ENCODE data around the gene MAP2. TPM values are rescaled to one million over a fixed set of nuclear protein-coding genes. Genes with fewer than 3 reads are reported as not detected.
A peak's percentile ranks its signal among the peaks of the same experiment; 100 is the strongest.

The MAP2 gene
- total and polyA plus RNA-seq, 2 of the 8 experiments (the other 6 are each of a cell fraction or from before 2014, with no cell fraction given) = 5.9 to 9.4 TPM

DNA sequence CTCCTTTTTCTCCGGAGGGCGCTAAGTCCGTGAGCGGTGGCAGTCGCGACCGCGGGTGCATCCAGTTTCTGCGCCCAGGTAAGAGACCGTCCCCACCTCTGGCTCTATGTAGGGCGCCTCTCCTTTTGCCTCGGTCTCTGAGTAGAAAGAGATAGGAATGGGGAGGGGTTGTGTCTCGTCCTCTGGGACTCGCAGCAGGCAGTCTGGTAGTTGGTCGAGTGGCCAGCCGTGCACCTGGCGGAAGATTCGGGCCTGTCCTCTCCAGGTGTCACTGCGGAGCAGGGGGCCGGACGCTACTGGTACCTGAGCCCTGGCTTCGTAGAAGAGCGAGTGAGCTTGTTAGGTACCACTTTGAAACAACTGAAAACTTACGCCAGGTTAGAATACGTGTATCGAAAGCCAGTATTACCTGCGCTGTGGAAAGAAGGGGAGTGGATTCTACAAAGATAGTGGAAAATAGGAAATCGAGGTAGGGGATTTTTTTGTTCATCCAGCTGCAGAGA lies 403 bp downstream of the MAP2 start:
- H3K79me2 ChIP-seq (ENCODE audit: control insufficient read depth in 1 of 2, insufficient read depth in 2 of 2, low read length in 2 of 2) = 0 out of 4 replicates have a peak, but pooled peaks cover 0 to under 1% of the 10 kb centered on the region in 2 experiments
- POLR2A ChIA-PET (ENCODE audit: partially characterized antibody) = no interaction called here
- TF ChIP-seq, protein P1, sequence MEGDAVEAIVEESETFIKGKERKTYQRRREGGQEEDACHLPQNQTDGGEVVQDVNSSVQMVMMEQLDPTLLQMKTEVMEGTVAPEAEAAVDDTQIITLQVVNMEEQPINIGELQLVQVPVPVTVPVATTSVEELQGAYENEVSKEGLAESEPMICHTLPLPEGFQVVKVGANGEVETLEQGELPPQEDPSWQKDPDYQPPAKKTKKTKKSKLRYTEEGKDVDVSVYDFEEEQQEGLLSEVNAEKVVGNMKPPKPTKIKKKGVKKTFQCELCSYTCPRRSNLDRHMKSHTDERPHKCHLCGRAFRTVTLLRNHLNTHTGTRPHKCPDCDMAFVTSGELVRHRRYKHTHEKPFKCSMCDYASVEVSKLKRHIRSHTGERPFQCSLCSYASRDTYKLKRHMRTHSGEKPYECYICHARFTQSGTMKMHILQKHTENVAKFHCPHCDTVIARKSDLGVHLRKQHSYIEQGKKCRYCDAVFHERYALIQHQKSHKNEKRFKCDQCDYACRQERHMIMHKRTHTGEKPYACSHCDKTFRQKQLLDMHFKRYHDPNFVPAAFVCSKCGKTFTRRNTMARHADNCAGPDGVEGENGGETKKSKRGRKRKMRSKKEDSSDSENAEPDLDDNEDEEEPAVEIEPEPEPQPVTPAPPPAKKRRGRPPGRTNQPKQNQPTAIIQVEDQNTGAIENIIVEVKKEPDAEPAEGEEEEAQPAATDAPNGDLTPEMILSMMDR (IDR thresholded peaks at IDR 0.05; ENCODE audit: control extremely low read depth in 1 of 3, insufficient read depth in 1 of 3, low read depth in 1 of 3, low read length in 3 of 3) = peak in 1 of 3 experiments; percentile 2; a peak in 1 of 4 replicates
- TF ChIP-seq HDAC2 (IDR thresholded peaks at IDR 0.05; ENCODE audit: borderline replicate concordance in 1 of 2, low read depth in 2 of 2, low read length in 2 of 2) (0 out of 4 replicates have a peak, but pooled peaks of 1 of the 2 experiments have one; percentile 22), TAF1 (IDR thresholded peaks at IDR 0.05; ENCODE audit: low read depth, low read length) (0 out of 2 replicates have a peak, but pooled peaks have one; percentile 5), KDM4A (IDR thresholded peaks at IDR 0.05; ENCODE audit: low read depth, low read length, severe bottlenecking) (peak; percentile 9), TCF12 (IDR thresholded peaks at IDR 0.05; ENCODE audit: low read depth, low read length) (0 out of 2 replicates have a peak, but pooled peaks have one; percentile 51), RAD21 (IDR thresholded peaks at IDR 0.05 in 1 of 2, conservative IDR thresholded peaks at IDR 0.05 in 1 of 2; ENCODE audit: low read depth in 2 of 2, low read length in 2 of 2) (peak in 1 of 2 experiments; percentile 4; a peak in 1 of 4 replicates), EZH2 (IDR thresholded peaks at IDR 0.05; ENCODE audit: low read depth, low read length, severe bottlenecking) (peak; percentile 30), NRF1 (IDR thresholded peaks at IDR 0.05; ENCODE audit: low read depth, low read length) (no peak)

More for the DNA sequence above, 403 bp downstream of the MAP2 start:
- Histone ChIP-seq H3K79me1 (ENCODE audit: low read depth, low read length) (no peaks in the 10 kb centered on the region), H3K36me3 (ENCODE audit: control insufficient read depth in 2 of 4, insufficient read depth in 4 of 4, low read length in 3 of 4) (no peaks in the 10 kb centered on the region; a peak in 1 of 8 replicates), H2AFZ (ENCODE audit: low read length) (peak overlapping the region; percentile 36; the same call in 1 of the 2 replicates), H3K18ac (ENCODE audit: extremely low read depth, low read length) (no peak overlapping the region; the same call in 1 of the 2 replicates), H3K9ac (replicated peaks in 1 of 4; ENCODE audit: extremely low read depth in 1 of 4, low read depth in 3 of 4, low read length in 3 of 4) (peak overlapping the region in 1 of 4 experiments; percentile 43; a peak in 1 of 7 replicates), H2AK5ac (ENCODE audit: low read depth, low read length) (no peak overlapping the region), H3K27ac (ENCODE audit: low read depth, low read length) (no peak overlapping the region), H3K23me2 (ENCODE audit: low read depth, low read length) (peaks cover 5% of the 10 kb centered on the region; the same call in 1 of the 2 replicates), H3K23ac (ENCODE audit: insufficient read length) (no peak overlapping the region), H2BK120ac (replicated peaks; ENCODE audit: low read depth, low read length) (no peak overlapping the region), H3K56ac (replicated peaks; ENCODE audit: insufficient read length, low read depth, low read length) (no peak overlapping the region), H4K91ac (replicated peaks; ENCODE audit: insufficient read length, low read length) (no peak overlapping the region), H3K4me2 (ENCODE audit: insufficient read depth in 1 of 2, low read depth in 2 of 2, low read length in 2 of 2) (peak overlapping the region; percentile 90 to 96), H3K4me3 (ENCODE audit: extremely low read depth in 1 of 4, insufficient read depth in 2 of 4, low read depth in 3 of 4, low read length in 4 of 4) (peak overlapping the region; percentile 50 to 91 (median 67)), H2BK15ac (ENCODE audit: low read length) (no peak overlapping the region), H2BK5ac (ENCODE audit: low read depth, low read length) (no peak overlapping the region), H2BK12ac (ENCODE audit: low read depth, low read length) (0 out of 2 replicates have a peak overlapping the region, but pooled peaks have one; percentile 35), H3K14ac (ENCODE audit: insufficient read length) (no peak overlapping the region), H2BK20ac (ENCODE audit: low read length) (no peak overlapping the region), H4K20me1 (replicated peaks in 1 of 2; ENCODE audit: control insufficient read depth in 1 of 2, insufficient read depth in 2 of 2, low read length in 2 of 2) (no peaks in the 10 kb centered on the region), H3K4ac (replicated peaks; ENCODE audit: insufficient read length, low read depth, low read length) (peak overlapping the region; percentile 16), H4K5ac (ENCODE audit: insufficient read length, low read depth, low read length) (no peak overlapping the region), H3K27me3 (replicated peaks in 1 of 4; ENCODE audit: control insufficient read depth in 3 of 4, extremely low read depth in 1 of 4, insufficient read depth in 3 of 4, low read length in 3 of 4) (no peaks in the 10 kb centered on the region; a peak in 2 of 7 replicates), H3K4me1 (replicated peaks in 1 of 4; ENCODE audit: control insufficient read depth in 3 of 4, insufficient read depth in 4 of 4, low read length in 3 of 4) (peaks cover 0 to 6% (median 1%) of the 10 kb centered on the region in 4 experiments; a peak in 4 of 7 replicates), H3K9me3 (ENCODE audit: insufficient read depth in 2 of 2, low read depth in 1 of 2, low read length in 1 of 2) (no peaks in the 10 kb centered on the region), H4K8ac (ENCODE audit: extremely low read depth, insufficient read depth, low read length) (peak overlapping the region; percentile 65; the same call in 1 of the 2 replicates)
- 4% methylated on average over 20 of the region's 28 CpGs; no CpG with 5 or more reads in 1 of the 2 experiments for WGBS, 2 experiments (ENCODE audit: extremely low coverage in 1 of 2, insufficient coverage in 1 of 2, insufficient read length in 1 of 2, insufficient replicate concordance in 2 of 2, low coverage in 1 of 2, low lambda C conversion rate in 2 of 2, missing lambda C conversion rate in 1 of 2)
- DNase-seq (ENCODE audit: low read depth in 1 of 2, low spot score in 2 of 2) = peak in 1 of 2 experiments; percentile 70
- CTCF ChIA-PET (ENCODE audit: partially characterized antibody) = interaction anchor here (0.6 to 4.2 kb wide), 27 partner anchors 10 to 752 kb away, joined by 3 to 31 read pairs (median 4); no protein-coding TSS in a partner anchor
- FAIRE-seq = peak; percentile 13

All from H1 (cell line).